ENCODE results near the gene NEMP1. TPM values are rescaled to one million over a fixed set of nuclear protein-coding genes. Genes with fewer than 3 reads are reported as not detected.

Gene NEMP1
- total and polyA plus RNA-seq, 2 of the 13 experiments (the other 11 are each of a cell fraction or from before 2014, with no cell fraction given): 11.4 to 12.9 TPM

GRCh38 chr12:57110104-57111030 is 31.8 kb upstream of the NEMP1 start (continued):
- TF ChIP-seq DZIP1 (CRISPR knock-in tag; IDR thresholded peaks at IDR 0.05): 0 out of 2 replicates have a peak, but pooled peaks have one; percentile 7
- TF ChIP-seq, protein P1, sequence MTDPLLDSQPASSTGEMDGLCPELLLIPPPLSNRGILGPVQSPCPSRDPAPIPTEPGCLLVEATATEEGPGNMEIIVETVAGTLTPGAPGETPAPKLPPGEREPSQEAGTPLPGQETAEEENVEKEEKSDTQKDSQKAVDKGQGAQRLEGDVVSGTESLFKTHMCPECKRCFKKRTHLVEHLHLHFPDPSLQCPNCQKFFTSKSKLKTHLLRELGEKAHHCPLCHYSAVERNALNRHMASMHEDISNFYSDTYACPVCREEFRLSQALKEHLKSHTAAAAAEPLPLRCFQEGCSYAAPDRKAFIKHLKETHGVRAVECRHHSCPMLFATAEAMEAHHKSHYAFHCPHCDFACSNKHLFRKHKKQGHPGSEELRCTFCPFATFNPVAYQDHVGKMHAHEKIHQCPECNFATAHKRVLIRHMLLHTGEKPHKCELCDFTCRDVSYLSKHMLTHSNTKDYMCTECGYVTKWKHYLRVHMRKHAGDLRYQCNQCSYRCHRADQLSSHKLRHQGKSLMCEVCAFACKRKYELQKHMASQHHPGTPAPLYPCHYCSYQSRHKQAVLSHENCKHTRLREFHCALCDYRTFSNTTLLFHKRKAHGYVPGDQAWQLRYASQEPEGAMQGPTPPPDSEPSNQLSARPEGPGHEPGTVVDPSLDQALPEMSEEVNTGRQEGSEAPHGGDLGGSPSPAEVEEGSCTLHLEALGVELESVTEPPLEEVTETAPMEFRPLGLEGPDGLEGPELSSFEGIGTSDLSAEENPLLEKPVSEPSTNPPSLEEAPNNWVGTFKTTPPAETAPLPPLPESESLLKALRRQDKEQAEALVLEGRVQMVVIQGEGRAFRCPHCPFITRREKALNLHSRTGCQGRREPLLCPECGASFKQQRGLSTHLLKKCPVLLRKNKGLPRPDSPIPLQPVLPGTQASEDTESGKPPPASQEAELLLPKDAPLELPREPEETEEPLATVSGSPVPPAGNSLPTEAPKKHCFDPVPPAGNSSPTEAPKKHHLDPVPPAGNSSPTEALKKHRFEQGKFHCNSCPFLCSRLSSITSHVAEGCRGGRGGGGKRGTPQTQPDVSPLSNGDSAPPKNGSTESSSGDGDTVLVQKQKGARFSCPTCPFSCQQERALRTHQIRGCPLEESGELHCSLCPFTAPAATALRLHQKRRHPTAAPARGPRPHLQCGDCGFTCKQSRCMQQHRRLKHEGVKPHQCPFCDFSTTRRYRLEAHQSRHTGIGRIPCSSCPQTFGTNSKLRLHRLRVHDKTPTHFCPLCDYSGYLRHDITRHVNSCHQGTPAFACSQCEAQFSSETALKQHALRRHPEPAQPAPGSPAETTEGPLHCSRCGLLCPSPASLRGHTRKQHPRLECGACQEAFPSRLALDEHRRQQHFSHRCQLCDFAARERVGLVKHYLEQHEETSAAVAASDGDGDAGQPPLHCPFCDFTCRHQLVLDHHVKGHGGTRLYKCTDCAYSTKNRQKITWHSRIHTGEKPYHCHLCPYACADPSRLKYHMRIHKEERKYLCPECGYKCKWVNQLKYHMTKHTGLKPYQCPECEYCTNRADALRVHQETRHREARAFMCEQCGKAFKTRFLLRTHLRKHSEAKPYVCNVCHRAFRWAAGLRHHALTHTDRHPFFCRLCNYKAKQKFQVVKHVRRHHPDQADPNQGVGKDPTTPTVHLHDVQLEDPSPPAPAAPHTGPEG (CRISPR knock-in tag; IDR thresholded peaks at IDR 0.05): no peak
- TF ChIP-seq NCOR1 (IDR thresholded peaks at IDR 0.05; ENCODE audit: borderline replicate concordance, low read length): no peak
- no peak for TF ChIP-seq ZNF205 (CRISPR knock-in tag; IDR thresholded peaks at IDR 0.05)
- no peak for TF ChIP-seq PHF5A (CRISPR knock-in tag; IDR thresholded peaks at IDR 0.05; ENCODE audit: low read depth, unreplicated experiment)
- TF ChIP-seq NFE2L2 (IDR thresholded peaks at IDR 0.05; ENCODE audit: low read length): no peak
- TF ChIP-seq ZNF431 (CRISPR knock-in tag; IDR thresholded peaks at IDR 0.05; ENCODE audit: borderline replicate concordance, low read depth): peak; percentile 52
- TF ChIP-seq ZSCAN20 (CRISPR knock-in tag; IDR thresholded peaks at IDR 0.05; ENCODE audit: borderline replicate concordance): no peak
- TF ChIP-seq, protein P2, sequence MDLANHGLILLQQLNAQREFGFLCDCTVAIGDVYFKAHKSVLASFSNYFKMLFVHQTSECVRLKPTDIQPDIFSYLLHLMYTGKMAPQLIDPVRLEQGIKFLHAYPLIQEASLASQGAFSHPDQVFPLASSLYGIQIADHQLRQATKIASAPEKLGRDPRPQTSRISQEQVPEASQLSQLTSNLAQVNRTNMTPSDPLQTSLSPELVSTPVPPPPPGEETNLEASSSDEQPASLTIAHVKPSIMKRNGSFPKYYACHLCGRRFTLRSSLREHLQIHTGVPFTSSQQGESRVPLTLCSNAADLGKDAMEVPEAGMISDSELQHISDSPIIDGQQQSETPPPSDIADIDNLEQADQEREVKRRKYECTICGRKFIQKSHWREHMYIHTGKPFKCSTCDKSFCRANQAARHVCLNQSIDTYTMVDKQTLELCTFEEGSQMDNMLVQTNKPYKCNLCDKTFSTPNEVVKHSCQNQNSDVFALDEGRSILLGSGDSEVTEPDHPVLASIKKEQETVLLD (CRISPR knock-in tag; IDR thresholded peaks at IDR 0.05; ENCODE audit: low read depth): no peak
- no peak for TF ChIP-seq ZSCAN22 (CRISPR knock-in tag; IDR thresholded peaks at IDR 0.05)
- TF ChIP-seq ZNF646 (CRISPR knock-in tag; IDR thresholded peaks at IDR 0.05): no peak

Measured in HepG2 (cell line).